Occipital lobe (tissue), 2 donors: ENCODE data around the gene CFAP61. TPM values are rescaled to one million over a fixed set of nuclear protein-coding genes. Genes with fewer than 3 reads are reported as not detected.
A peak's percentile ranks its signal among the peaks of the same experiment; 100 is the strongest.
"Not testable (repeated sequence)": the region's sequence is repeated elsewhere in the genome, so short reads cannot be mapped to it uniquely, and the experiment has no call there.

ENCODE experiments used
- DNase-seq: peaks from one replicate; lab custom pipeline; 2025; lab: John Stamatoyannopoulos, UW
- total RNA-seq: library from RNA; depleted of rRNA; stranded (reverse); fragments of >200 nt; gene quantifications from one replicate; pipeline ENCODE4 v1.2.3, GENCODE V29; 2014

The CFAP61 gene, protein sequence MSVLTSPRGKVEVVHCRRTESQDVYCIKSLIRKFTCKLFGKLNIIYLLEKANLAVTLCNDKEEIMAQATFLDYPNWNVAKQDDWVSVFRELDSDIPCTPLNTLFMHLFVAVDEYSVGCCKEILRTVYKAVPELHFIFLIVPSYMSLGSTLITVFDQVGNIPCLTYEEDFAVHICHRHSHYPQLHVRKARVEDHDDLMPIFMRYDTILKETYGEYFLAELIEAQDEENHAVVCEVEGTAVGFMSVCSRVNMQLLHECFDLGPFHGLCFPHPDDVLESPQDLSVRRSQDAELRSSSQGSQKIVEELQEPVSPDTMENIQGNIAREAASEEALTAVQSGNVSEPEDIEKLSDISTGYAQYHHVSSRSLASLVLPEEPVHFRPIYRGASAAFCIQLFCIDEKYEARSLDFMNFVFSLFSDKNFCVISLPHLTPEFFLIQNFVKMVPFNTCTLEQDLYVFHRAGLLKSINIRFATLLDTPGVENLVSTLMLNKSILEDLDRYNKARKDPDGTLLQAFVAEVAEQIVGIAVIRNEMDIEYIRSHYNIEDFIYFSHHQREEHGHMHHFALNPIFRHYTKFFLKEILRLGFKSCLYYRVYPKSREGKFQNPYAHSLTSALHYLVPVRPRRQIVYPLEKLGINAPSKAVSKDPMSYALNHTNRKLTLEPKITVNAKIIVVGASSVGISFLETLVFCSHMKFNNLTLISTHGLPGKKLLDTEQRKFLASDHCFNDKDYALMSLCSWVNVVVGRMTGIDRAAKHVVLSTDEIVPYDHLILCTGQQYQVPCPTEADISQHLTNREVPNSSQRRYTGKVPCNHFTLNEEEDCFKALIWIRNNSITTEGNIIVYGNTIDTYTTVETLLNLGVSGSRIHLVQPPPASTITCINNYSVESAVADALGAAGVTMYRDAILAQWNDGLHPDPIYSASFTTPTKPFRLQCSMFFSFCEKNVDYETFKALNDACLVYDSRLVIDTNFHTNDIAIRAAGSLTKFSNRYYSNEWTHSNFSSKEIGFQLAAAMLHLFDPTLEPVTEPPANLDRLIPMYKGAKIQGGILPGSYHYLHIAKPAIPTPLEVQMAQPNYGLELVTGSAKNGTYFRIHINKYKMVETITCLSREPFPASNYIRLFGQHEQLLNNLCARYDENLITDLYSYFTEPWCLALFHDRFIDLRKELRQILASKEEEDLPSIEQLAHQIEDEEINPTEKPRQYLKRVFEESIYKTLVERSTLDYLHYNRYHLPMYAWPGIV
- total RNA-seq: 3.1 TPM

DNA sequence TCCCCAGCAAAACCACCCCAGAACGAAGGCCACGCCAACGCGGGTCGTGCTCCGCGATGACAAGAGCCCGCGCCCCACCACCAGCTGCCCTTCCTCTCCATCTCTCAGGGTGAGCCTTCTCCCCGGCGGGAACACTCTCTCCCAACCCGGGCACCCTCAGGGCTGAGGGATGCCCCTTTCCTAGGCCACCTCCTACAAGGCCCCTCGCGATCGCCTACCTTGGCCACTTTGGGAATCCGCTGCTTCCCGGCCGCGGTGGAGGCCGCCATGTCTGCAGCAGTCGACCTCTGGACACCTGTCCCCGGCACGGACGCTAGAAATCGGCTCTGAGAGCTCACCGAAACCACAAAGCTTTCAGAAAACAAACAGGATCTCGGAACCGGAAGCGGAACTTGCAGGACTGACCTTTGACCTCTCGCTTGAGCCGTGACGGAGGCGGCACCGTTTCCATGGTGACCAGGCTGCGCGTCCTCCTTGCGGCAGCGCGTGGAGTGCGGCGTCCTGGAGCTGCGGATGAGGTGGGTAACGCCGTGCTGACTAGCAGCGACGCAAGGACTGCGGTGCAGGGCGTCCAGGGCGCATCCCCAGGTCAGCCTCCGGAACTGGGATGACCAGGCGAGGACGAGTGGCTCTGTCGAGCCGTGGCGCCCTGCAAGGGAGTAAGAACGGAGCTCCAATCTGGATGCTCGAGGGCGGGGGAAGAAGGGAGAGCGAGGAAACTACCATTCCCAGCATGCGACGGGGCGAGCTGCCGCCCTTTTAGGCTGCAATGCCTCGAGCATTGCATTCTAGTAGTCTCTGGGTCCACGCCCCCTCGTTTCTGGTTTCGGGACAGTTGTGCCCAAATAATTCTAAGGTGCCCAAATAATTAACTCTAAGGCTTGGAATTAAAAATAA, at the start of gene CFAP61, which contains the start of gene CRNKL1:
Gene CFAP61, plus strand, starts transcription at position 459 of the 897 bp plus-strand sequence. CDS start 4,122 bp downstream, outside the sequence.
Gene CRNKL1, minus strand, starts transcription at position 393 of the 897 bp plus-strand sequence. Its CDS starts 124 bp downstream, at position 269.
- peak; percentile 94 for DNase-seq

GRCh38 chr20:20003031-20003954, 49.0 kb upstream of the CFAP61 start:
- peak; percentile 41 for DNase-seq

GRCh38 chr20:20003955-20004322, 48.4 kb upstream of the CFAP61 start:
- not testable (repeated sequence) for DNase-seq

- DNase-seq: no peak
These were observed 47.0 kb upstream of the CFAP61 start for GRCh38 chr20:20005342-20005741.

DNA sequence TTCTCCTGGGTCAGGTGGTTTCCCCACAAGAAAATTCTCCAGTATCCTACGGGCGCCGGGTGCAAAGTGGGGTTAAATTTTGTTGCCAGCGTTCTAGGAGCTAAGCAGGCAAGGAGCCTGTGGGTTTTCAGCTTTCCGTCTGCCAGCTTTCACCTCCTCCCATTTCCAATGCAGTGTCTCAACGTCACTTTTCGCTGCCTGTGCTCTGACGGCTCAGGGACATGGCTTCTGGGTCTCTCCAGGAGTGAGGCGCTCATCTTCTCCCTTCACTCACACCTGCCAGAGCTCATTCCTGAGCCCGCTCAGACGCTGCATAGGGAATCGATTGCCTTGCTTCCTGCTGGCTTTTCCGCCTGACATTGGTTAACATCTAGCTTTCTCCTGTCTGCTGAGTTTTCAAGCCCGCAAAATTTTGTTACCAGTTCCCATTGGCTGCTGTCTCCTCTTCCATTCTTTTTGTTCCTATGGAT, 42.5 kb upstream of the CFAP61 start:
- no peak for DNase-seq

DNA sequence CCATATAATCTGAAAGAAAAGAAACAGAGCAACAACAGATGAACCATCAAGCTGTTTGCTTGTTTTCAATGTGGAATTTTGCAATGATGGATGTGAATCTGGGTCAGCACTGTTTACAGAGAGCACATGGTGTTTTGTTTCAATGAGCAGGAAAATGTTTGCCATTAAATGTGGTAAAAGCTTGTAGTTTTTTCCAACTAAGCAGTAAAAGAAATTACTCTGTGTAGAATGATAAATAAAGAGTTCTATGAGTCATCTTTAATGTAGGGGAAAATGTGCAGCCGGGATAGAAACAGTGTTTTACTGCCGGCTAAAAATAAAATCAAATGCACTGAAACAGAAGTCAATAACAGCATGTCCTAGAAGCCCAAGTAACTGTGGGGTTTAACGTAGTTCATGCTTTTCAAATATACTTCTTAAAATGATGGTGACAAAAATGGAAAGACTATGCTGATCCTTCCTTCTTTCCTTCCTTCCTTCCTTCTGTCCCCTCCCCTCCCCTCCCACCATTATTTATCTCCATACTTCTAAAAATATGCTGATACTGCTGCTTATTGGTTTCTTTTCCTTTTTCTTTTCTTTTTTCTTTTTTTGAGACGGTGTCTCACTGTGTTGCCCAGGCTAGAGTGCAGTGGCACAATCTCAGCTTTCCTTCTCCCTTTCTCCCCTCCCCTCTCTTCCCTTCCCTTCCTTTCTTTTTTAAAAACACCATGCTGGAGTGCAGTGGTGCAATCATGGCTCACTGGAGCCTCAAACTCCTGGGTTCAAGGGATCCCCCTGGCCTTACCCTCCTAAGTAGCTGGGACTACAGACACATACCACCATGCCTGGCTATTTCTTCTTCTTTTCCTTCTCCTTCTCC, 41.5 kb upstream of the CFAP61 start:
- no peak for DNase-seq

DNA sequence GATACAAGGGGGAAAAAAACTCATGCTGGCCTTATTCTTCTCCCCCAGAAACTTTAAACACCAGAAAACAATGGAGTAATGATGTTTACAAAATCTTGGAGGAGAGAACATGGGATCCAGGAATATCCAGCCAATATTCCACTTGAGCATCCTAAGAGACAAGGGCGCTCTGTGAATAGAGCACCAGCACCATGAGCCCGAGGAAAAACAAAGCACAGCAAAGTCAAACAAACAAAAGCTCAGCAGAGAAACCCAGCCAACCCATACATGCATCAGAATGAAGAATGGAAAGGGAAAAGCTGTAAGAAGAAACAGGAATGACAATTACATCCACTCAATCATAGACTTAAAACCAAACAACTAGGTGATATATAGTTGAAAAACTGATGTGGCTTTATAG, 39.8 kb upstream of the CFAP61 start:
- DNase-seq: peak; percentile 24

GRCh38 chr20:20014659-20015058, 37.7 kb upstream of the CFAP61 start:
- no peak for DNase-seq

- DNase-seq: peak; percentile 92
These were observed 35.1 kb upstream of the CFAP61 start, which contains the start of gene NAA20 for GRCh38 chr20:20017001-20017843. TSS of gene NAA20 (plus strand) at chr20:20017362. CDS start at chr20:20017397, 35 bp downstream.

DNA sequence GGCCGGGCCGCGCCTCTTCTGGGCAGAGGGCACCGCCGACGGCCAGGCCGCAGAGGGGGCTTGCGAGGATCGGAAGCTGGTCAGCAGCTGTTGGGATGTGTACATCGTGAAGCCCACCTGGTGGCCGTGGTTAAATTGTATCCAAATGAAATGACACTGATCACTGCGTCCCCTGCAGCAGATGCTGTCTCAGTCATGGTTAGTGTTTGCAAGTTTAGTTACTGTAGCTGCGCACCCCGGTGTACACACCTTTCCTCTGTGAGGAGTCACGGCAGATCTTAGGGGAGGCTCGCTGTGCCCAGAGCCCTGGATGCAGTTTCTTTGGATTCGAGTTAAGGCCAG, 34.5 kb upstream of the CFAP61 start:
- DNase-seq: no peak

- DNase-seq: no peak
These were observed 34.0 kb upstream of the CFAP61 start for GRCh38 chr20:20018366-20018765.

DNA sequence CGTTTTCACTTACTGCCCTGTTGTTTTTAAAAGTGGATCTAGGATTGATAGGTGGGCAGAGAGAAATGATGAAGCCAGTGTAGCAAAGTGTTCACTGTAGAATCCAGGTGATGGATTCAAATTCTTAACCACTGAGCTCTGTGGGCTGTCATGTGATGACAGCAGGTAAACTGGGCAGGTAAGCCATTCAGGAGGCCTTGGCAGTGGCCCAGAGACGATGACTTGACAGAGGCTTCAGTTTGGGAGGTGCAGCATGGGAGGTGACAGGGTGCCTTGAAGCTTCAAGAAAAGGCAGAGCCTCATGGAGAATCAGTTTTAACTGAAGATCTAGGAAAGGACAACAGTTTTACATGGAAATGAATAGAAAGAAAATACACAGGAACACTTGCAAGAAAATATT, 33.2 kb upstream of the CFAP61 start:
- no peak for DNase-seq

- no peak for DNase-seq
These were observed 31.4 kb upstream of the CFAP61 start for GRCh38 chr20:20020908-20021307.

GRCh38 chr20:20021835-20022234, 30.5 kb upstream of the CFAP61 start:
- no peak for DNase-seq

- DNase-seq: no peak
These were observed 29.8 kb upstream of the CFAP61 start for GRCh38 chr20:20022498-20022897.

GRCh38 chr20:20023395-20023794, 28.9 kb upstream of the CFAP61 start:
- no peak for DNase-seq

DNA sequence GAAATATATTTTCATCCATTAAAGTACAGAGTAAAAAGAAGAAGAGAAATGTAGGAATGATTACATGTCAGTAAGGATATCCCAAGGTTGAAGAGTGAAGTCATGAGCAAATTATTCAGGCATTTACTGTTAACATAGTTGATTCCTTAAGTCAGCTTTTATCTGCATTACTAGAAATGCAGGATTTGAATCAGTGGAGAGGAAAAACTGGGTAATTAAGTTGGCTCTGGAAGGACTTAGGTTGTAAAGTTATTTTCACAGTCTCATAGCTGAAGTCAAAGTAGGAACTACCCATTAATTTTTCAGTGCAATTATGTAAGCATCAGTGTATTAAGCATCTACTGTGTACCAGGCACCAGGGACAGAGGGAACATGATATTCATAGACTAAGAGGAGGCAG, 27.4 kb upstream of the CFAP61 start:
- DNase-seq: no peak
